Measurements from ENCODE around the gene RGMA. TPM values are rescaled to one million over a fixed set of nuclear protein-coding genes. Genes with fewer than 3 reads are reported as not detected.

Gene RGMA
- total and polyA plus RNA-seq, 10 of the 15 experiments (the other 5 are each of a cell fraction or from before 2014, with no cell fraction given): not detected

- FAIRE-seq (no peak), DNase-seq (ENCODE audit: low read depth, low spot score) (no peak), ATAC-seq (no peak)
- Histone ChIP-seq H4K20me1 (ENCODE audit: control insufficient read depth, insufficient read depth) (no peaks in the 10 kb centered on the region), H3K4me1 (ENCODE audit: control insufficient read depth, insufficient read depth, low read length) (no peaks in the 10 kb centered on the region), H3K27me3 (replicated peaks in 1 of 2; ENCODE audit: control insufficient read depth in 2 of 2, insufficient read depth in 2 of 2, low read length in 1 of 2) (no peaks in the 10 kb centered on the region), H3K79me2 (ENCODE audit: control insufficient read depth, insufficient read depth, low read length) (no peaks in the 10 kb centered on the region), H2AFZ (ENCODE audit: control insufficient read depth, low read depth, low read length) (no peak overlapping the region), H3K4me3 (no peak overlapping the region), H3K9ac (ENCODE audit: control insufficient read depth, insufficient read depth, low read length) (no peak overlapping the region), H3K36me3 (ENCODE audit: control insufficient read depth in 2 of 2, insufficient read depth in 2 of 2, low read length in 1 of 2) (no peaks in the 10 kb centered on the region), H3K27ac (ENCODE audit: control insufficient read depth, insufficient read depth) (no peak overlapping the region), H3K9me3 (replicated peaks; ENCODE audit: control insufficient read depth, insufficient read depth, low read length) (no peaks in the 10 kb centered on the region), H3K4me2 (ENCODE audit: control insufficient read depth, insufficient read depth) (no peak overlapping the region)
- TF ChIP-seq HCFC1 (IDR thresholded peaks at IDR 0.05; ENCODE audit: low read length): no peak
- TF ChIP-seq ZSCAN29 (IDR thresholded peaks at IDR 0.05): no peak
- TF ChIP-seq ELK1 (IDR thresholded peaks at IDR 0.05; ENCODE audit: low read depth, low read length): no peak
- TF ChIP-seq MLLT1 (IDR thresholded peaks at IDR 0.05): no peak
- TF ChIP-seq PML (IDR thresholded peaks at IDR 0.05; ENCODE audit: low read length): no peak
- no peak for TF ChIP-seq TCF12 (IDR thresholded peaks at IDR 0.05; ENCODE audit: low read depth, low read length)
- ChIA-PET SMC1A (ENCODE audit: uncharacterized antibody, unreplicated experiment) (interaction anchor here (1.5 kb wide), 1 partner anchor 27 kb away, joined by 3 read pairs; no protein-coding TSS in a partner anchor), RAD21 (ENCODE audit: unreplicated experiment) (no interaction called here), CTCF (no interaction called here), POLR2A (no interaction called here)
- 60% methylated on average over 14 of the region's 14 CpGs for WGBS (ENCODE audit: insufficient coverage, insufficient replicate concordance, low lambda C conversion rate, missing lambda C conversion rate)
- intact Hi-C loops (cut with micrococcal nuclease; ENCODE audit: unreplicated experiment) (no loop called here), in situ Hi-C loops (cut with MboI) (loop anchor here (25.0 kb wide), 1 partner anchor 1264 kb away; no protein-coding TSS in a partner anchor)
- no TSS peak for BruUV-seq (replicated peaks)
Measured at GRCh38 chr15:93048426-93048721, 40.6 kb downstream of the RGMA start.

Data from GM12878 (cell line).